Skin epidermis (tissue), 12 donors: Measurements from ENCODE around the gene PPP1R9A.

Source experiments
- H3K27ac ChIP-seq, 21 experiments: fragments of 200-600 bp; sonication (generic) in 11 of 21; one replicate each; pipeline ENCODE4 v1.5.0; 2020; ENCODE audit warnings: mild to moderate bottlenecking in 3 of 21, inconsistent platforms in 2 of 21, moderate library complexity in 2 of 21
- H3K4me3 ChIP-seq, 7 experiments: fragments of 200-600 bp; sonication (generic) in 2 of 7; one replicate each; pipeline ENCODE4 v1.5.0; 2020; ENCODE audit warnings: inconsistent platforms in 2 of 7, mild to moderate bottlenecking in 2 of 7, moderate library complexity in 1 of 7

PPP1R9A gene

GRCh38 chr7:94907026-94907810 lies at the start of gene PPP1R9A:
TSS of gene PPP1R9A (plus strand) at chr7:94907594. CDS start at chr7:94910114, 2,520 bp downstream.
- peak within 1 kb of the TSS in 5 of 21 experiments; percentile 19 to 56 (median 41) for H3K27ac ChIP-seq
- H3K4me3 ChIP-seq = peak within 1 kb of the TSS; percentile 14 to 41 (median 19)

- H3K27ac ChIP-seq = no peak overlapping the region
Measured at GRCh38 chr7:94871132-94871531, 36.3 kb upstream of the PPP1R9A start.

GRCh38 chr7:94873239-94873638 lies 34.2 kb upstream of the PPP1R9A start:
- no peak overlapping the region for H3K27ac ChIP-seq
- H3K4me3 ChIP-seq = no peak overlapping the region

More at GRCh38 chr7:94871132-94871531, 36.3 kb upstream of the PPP1R9A start:
- H3K4me3 ChIP-seq = no peak overlapping the region

- H3K4me3 ChIP-seq = no peak overlapping the region
- H3K27ac ChIP-seq = no peak overlapping the region
Measured at GRCh38 chr7:94874036-94874785, 33.2 kb upstream of the PPP1R9A start.

GRCh38 chr7:94875201-94875600 lies 32.2 kb upstream of the PPP1R9A start:
- Histone ChIP-seq H3K27ac (no peak overlapping the region), H3K4me3 (no peak overlapping the region)

- Histone ChIP-seq H3K4me3 (no peak overlapping the region), H3K27ac (no peak overlapping the region)
Measured at GRCh38 chr7:94877731-94878670, 29.4 kb upstream of the PPP1R9A start.

GRCh38 chr7:94882891-94883290 lies 24.5 kb upstream of the PPP1R9A start:
- Histone ChIP-seq H3K27ac (no peak overlapping the region), H3K4me3 (no peak overlapping the region)

- Histone ChIP-seq H3K27ac (no peak overlapping the region), H3K4me3 (no peak overlapping the region)
Measured at GRCh38 chr7:94883616-94884015, 23.8 kb upstream of the PPP1R9A start.

- Histone ChIP-seq H3K4me3 (no peak overlapping the region), H3K27ac (no peak overlapping the region)
Measured at GRCh38 chr7:94888551-94888950, 18.8 kb upstream of the PPP1R9A start.

- Histone ChIP-seq H3K27ac (no peak overlapping the region), H3K4me3 (no peak overlapping the region)
Measured at GRCh38 chr7:94888995-94889523, 18.3 kb upstream of the PPP1R9A start.

GRCh38 chr7:94890216-94890615 lies 17.2 kb upstream of the PPP1R9A start:
- H3K4me3 ChIP-seq = no peak overlapping the region

GRCh38 chr7:94893661-94894060 lies 13.7 kb upstream of the PPP1R9A start:
- H3K4me3 ChIP-seq = no peak overlapping the region
- no peak overlapping the region for H3K27ac ChIP-seq

More at GRCh38 chr7:94890216-94890615, 17.2 kb upstream of the PPP1R9A start:
- H3K27ac ChIP-seq = no peak overlapping the region

- H3K27ac ChIP-seq = no peak overlapping the region
- H3K4me3 ChIP-seq = no peak overlapping the region
Measured at GRCh38 chr7:94897541-94897940, 9.9 kb upstream of the PPP1R9A start.

GRCh38 chr7:94898340-94898739 lies 9.1 kb upstream of the PPP1R9A start:
- no peak overlapping the region for H3K27ac ChIP-seq

GRCh38 chr7:94901981-94902380 lies 5.4 kb upstream of the PPP1R9A start:
- Histone ChIP-seq H3K27ac (no peak overlapping the region), H3K4me3 (no peak overlapping the region)

More at GRCh38 chr7:94898340-94898739, 9.1 kb upstream of the PPP1R9A start:
- H3K4me3 ChIP-seq = no peak overlapping the region

GRCh38 chr7:94903971-94904370 lies 3.4 kb upstream of the PPP1R9A start:
- no peak overlapping the region for H3K27ac ChIP-seq
- no peak overlapping the region for H3K4me3 ChIP-seq

- Histone ChIP-seq H3K4me3 (no peak overlapping the region), H3K27ac (no peak overlapping the region)
Measured at GRCh38 chr7:94904982-94905381, 2.4 kb upstream of the PPP1R9A start.

- H3K27ac ChIP-seq = no peak overlapping the region
Measured at GRCh38 chr7:94906065-94906851, 1.1 kb upstream of the PPP1R9A start.

GRCh38 chr7:94907811-94908322 lies 473 bp downstream of the PPP1R9A start:
- H3K4me3 ChIP-seq = peak overlapping the region; percentile 14 to 41 (median 19)
- peak overlapping the region in 4 of 21 experiments; percentile 19 to 44 (median 37) for H3K27ac ChIP-seq

More at GRCh38 chr7:94906065-94906851, 1.1 kb upstream of the PPP1R9A start:
- H3K4me3 ChIP-seq = no peak overlapping the region
